HuH-7.5 (cell line): ENCODE results near the gene PDIA4.

Experiments
- DNase-seq: peaks from one replicate; pipeline ENCODE4 v3.0.0; 2011; ENCODE audit warnings: low spot score

PDIA4 gene

GRCh38 chr7:148967032-148967372, 61.3 kb downstream of the PDIA4 start:
- DNase-seq, result no peak

DNA sequence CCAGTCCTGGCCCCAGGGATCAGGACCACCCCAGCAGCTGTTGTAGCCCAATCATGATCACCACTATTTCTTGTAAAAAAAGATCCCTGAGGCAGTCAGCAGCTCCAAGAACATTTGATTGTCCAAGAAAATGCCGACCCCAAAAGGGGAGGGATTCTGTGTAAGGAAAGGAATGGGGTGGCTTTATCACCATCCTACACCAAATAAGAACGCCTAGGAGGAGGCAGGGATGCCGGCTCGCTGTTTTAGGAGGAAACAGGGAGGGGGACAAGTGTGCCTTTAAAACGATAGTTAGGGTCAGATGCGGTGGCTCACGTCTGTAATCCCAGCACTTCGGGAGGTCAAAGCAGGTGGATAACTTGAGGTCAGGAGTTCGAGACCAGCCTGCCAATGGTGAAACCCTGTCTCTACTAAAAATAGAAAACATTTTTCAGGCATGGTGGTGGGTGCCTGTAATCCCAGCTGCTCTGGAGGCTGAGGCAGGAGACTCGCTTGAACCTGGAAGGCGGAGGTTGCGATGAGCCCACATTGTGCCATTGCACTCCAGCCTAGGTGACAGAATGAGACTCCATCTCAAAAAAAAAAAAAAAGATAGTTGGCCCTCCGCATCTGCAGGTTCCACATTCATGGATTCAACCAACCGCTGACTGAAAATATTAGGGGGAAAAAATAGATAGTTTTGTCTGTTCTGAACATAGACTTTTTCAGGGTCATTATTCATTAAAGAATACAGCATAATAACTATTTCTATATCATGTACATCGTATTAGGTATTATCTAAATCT, 63.6 kb downstream of the PDIA4 start:
- no peak for DNase-seq

DNA sequence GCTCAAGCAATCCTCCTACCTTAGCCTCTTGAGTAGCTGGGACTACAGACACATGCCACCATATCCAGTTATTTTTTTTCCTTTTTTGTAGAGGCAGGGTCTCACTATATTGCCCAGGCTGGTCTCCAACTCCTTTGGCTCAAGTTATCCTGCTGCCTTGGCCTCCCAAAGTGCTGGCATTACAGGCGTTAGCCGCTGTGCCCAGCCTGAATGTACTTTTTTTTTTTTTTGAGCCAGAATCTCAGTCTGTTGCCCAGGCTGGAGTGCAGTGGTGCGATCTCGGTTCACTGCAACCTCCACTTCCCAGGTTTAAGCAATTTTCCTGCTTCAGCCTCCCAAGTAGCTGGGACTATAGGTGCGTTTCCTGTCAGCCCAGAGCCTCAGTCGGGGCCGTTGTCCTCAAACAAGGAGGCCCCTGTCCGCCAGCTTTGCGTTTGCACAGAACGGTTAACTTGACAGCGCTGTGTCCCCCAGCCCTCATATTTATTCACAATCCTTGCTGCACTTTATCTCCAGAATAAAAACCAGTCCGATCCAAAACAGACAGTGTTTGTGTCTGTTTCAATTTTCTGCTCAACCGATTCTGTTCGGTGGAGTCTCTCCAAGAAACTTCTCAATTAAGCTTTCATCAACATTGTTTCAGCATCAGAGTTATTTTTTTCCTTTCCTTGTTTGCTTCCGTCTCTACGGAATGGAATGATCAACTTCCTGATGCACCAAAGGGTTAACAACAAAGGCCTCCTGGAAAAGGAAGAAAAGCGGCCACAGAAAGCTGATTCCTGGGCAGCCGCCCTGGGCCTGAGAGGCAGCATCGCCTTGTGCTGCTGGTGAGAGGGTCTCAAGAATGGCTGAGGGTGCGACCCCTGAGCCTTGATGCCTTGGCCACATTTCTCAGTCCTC, 64.5 kb downstream of the PDIA4 start:
- no peak for DNase-seq

DNA sequence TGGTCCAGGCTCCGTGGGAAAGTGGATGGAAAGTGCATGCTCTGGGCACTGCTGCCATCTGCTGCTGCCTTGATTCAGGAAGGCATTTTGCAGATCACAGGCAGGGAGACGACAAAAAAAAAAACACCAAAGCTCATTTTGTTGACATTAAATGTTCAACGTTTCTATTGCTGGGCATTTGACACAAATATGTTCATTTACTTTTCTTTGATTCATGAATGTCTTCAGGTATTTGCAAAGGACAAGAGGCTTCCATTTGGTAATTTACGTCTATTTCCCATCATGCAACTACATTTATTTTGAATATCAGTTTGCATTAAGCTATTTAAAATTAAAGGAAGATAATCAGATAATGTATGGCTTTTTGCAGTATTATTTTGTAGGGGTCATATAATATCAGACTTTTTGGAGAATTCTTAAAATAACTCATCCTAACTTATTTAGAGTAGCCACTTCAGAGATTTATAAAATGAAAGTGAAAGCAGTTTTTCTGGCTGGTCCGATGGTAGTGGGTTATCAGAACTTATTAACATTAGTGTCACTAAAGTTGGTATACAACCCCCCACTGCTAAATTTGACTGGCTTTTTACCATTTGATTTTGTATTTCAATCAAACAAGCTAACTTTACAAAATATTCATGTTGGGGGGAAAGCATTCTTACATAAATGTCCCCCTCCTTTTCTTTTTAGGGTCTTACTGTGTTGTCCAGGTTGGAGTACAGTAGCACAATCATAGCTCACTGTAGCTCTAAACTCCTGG, 65.3 kb downstream of the PDIA4 start:
- DNase-seq, result no peak

- DNase-seq, result no peak
Measured at GRCh38 chr7:148962440-148962822, 65.9 kb downstream of the PDIA4 start.

DNA sequence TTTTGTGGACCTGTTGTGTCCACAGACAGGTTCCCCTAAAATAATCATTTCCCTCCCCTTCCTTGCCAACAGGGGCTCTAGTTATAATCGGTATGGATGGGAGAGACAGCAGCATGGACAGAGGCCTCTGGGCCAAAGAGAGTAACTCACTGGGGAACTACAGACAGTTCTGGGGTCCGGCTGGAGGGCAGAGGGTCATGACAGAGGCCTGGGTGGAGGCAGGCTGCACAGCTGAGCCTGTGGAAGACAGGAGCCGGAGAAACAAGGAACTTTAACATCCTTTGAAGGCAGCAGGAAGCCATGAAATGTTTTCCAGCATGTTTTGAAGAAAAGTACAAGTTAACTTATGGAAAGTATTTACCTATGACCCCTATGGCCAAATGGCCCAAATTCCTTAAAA, 68.6 kb downstream of the PDIA4 start:
- no peak for DNase-seq

GRCh38 chr7:148958061-148958460, 70.2 kb downstream of the PDIA4 start:
- DNase-seq, result no peak

GRCh38 chr7:148954766-148955165, 73.5 kb downstream of the PDIA4 start:
- DNase-seq, result no peak

DNA sequence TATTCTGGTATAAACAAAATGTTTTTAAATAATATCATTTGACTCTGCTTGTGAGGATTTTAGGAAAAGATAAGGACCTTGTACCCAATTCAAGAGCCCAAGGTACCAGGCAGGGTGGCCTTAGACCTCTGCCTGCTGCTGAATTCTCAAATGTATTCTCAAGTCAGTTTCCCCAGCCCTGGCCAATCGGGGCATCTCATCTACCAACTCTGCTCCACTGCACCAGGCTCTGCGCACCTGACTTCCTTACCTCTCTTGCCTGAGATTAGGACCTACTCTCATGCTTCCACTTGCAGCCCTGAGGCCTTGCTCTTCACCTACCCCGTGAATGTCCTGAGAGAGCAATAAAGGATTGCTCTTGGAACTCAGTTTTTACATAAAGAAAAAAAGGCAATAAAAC, 74.6 kb downstream of the PDIA4 start:
- DNase-seq, result no peak
